Heart left ventricle (tissue), 16 donors: ENCODE data around the gene CD48. TPM values are rescaled to one million over a fixed set of nuclear protein-coding genes. Genes with fewer than 3 reads are reported as not detected.
"Not testable (repeated sequence)": the region's sequence is repeated elsewhere in the genome, so short reads cannot be mapped to it uniquely, and the experiment has no call there.

Source experiments
- ATAC-seq, 4 donors: fragments of 200-7000 bp; cut with Tn5 transposase; one replicate each; pipeline ENCODE4 v1.9.1; 2020 to 2022; ENCODE audit warnings: moderate library complexity in 4 of 4, mild to moderate bottlenecking in 3 of 4, moderate number of reproducible peaks in 1 of 4
- DNase-seq, 5 donors: peaks; one replicate each; pipeline ENCODE4 v3.0.0-alpha.2; 2020
- H3K27ac ChIP-seq, 12 donors: fragments of 200-600 bp; sonication (generic) in 4 of 12; one replicate each; pipeline versions ENCODE4 v1.5.0 to v1.8.0; 2016 to 2022; ENCODE audit warnings: mild to moderate bottlenecking in 2 of 12
- H3K27me3 ChIP-seq, 9 donors: fragments of 200-600 bp; sonication (generic) in 2 of 9; one replicate each; pipeline versions ENCODE4 v1.5.1 to v1.8.0; 2016 to 2022; ENCODE audit warnings: mild to moderate bottlenecking in 3 of 9
- H3K36me3 ChIP-seq, 9 donors: fragments of 200-600 bp; sonication (generic) in 2 of 9; one replicate each; pipeline versions ENCODE4 v1.5.0 to v1.8.0; 2018 to 2022; ENCODE audit warnings: mild to moderate bottlenecking in 2 of 9
- H3K4me1 ChIP-seq, 12 donors: fragments of 200-600 bp; sonication (generic) in 4 of 12; one replicate each; pipeline versions ENCODE4 v1.5.0 to v1.8.0; 2016 to 2022; ENCODE audit warnings: mild to moderate bottlenecking in 3 of 12
- H3K4me3 ChIP-seq, 12 donors: fragments of 200-600 bp; sonication (generic) in 4 of 12; one replicate each; pipeline versions ENCODE4 v1.5.0 to v1.8.0; 2017 to 2022; ENCODE audit warnings: mild to moderate bottlenecking in 9 of 12, moderate library complexity in 4 of 12
- H3K9me3 ChIP-seq, 12 donors: fragments of 200-600 bp; sonication (generic) in 4 of 12; one replicate each; pipeline versions ENCODE4 v1.5.0 to v1.8.0; 2016 to 2022; ENCODE audit warnings: mild to moderate bottlenecking in 1 of 12
- CTCF ChIP-seq, 12 donors: fragments of 200-600 bp; sonication (generic) in 4 of 12; IDR thresholded peaks; one replicate each; pipeline versions ENCODE4 v1.5.0 to v1.8.0; 2018 to 2022; ENCODE audit warnings: antibody characterized with exemption in 12 of 12, mild to moderate bottlenecking in 5 of 12
- POLR2A ChIP-seq, 2 donors: fragments of 450-650 bp; IDR thresholded peaks; one replicate each; pipeline ENCODE4 v1.6.1; 2017; ENCODE audit warnings: antibody characterized with exemption in 2 of 2, mild to moderate bottlenecking in 2 of 2, moderate library complexity in 2 of 2
- WGBS, 4 donors: extraction: QIAGEN DNeasy Blood & Tissue Kit in 2 of 4; methylation state at CpG; one replicate each; pipeline versions ENCODE4 v1.1.5 to v1.1.7; 2013 to 2018; 5-methylcytosine and 5-hydroxymethylcytosine counted together
- intact Hi-C, 10 donors: fragments of 100-400 bp; cut with DNase I; formaldehyde crosslinking; loops; one replicate each; pipeline versions ENCODE4 v1.11.1 to v1.14.2; 2022
- polyA plus RNA-seq, 2 donors: library from polyadenylated mRNA; stranded (reverse); fragments of 200-250 nt; gene quantifications; one replicate each; pipeline ENCODE4 v1.2.3, GENCODE V29; 2013
- total RNA-seq, 9 donors: library from RNA; depleted of rRNA in 2 of 9; stranded (reverse); fragments of >200 nt in 2 of 9; fragmentation: NEBNext Ultra II Directional in 3 of 9; extraction: Animal tissue kit (Norgen Biotek cat#: 25700) in 3 of 9; gene quantifications; one replicate each; pipeline versions ENCODE4 v1.1.0 to v1.2.4, GENCODE V29; 2016 to 2023
- donor health status: ischemic (EF 13 %, LVEDD 7.1; RV severe dilation, severe dysfunction).
- donor health status: healthy with polysubstance abuse.
- donor health status: DM: no; HTN: yes; CAD: no.
- donor health status: DM: no; HTN: no; CAD: no.
- donor health status: ischemic (EF 25% LVEDD 6.9; RV normal size, moderate dysfunction).
- donor health status: ischemic (EF 25% LVEDD 5.7; RV mildly dilated, moderate dysfunction).
- donor health status: healthy.
- donor health status: DM: yes; HTN: yes; CAD: no.
- donor health status: ischemic (EF 35%, LVEDD 5.7; RV mildly dilated, moderate dysfunction).
- donor health status: nonischemic (EF 11% LVEDD 7.7; RV severe dilation, severe dysfunction).
- donor health status: DM: yes; HTN: yes; CAD: no.
- donor health status: PGD.
- donor health status: ischemic (EF 29% LVEDD 5.4; RV normal size, mild dysfunction).
- donor health status: nonischemic (EF 23%, LVEDD 6.1; RV moderate dilation, normal function).

Gene CD48
- total and polyA plus RNA-seq, 11 donors, result 0.49 to 31.6 (median 0.71) TPM

GRCh38 chr1:160713161-160713560 is 1.5 kb upstream of the CD48 start:
- H3K4me3 ChIP-seq, result no peak overlapping the region
- no peaks in the 10 kb centered on the region for H3K9me3 ChIP-seq
- H3K4me1 ChIP-seq, result peaks cover 0 to 45% (median 0%) of the 10 kb centered on the region in 12 donors
- WGBS, 4 donors, result 15 to 37% (median 35%) methylated on average over 1 of the region's 1 CpG
- peaks cover 0 to 11% (median 0%) of the 10 kb centered on the region in 9 donors for H3K27me3 ChIP-seq
- no peak for DNase-seq
- TF ChIP-seq POLR2A (IDR thresholded peaks at IDR 0.05), result no peak
- TF ChIP-seq CTCF (IDR thresholded peaks at IDR 0.05), result no peak
- peak overlapping the region in 1 of 12 donors; percentile 90 for H3K27ac ChIP-seq
- ATAC-seq, result no peak
- intact Hi-C loops, result no loop called here
- no peaks in the 10 kb centered on the region for H3K36me3 ChIP-seq

GRCh38 chr1:160712525-160713080 is 981 bp upstream of the CD48 start:
- Histone ChIP-seq H3K27ac (peak overlapping the region in 1 of 12 donors; percentile 90), H3K27me3 (peaks cover 0 to 11% (median 0%) of the 10 kb centered on the region in 9 donors), H3K4me3 (peak overlapping the region in 1 of 12 donors; percentile 66), H3K4me1 (peaks cover 0 to 46% (median 0%) of the 10 kb centered on the region in 12 donors)
- 58 to 78% (median 70%) methylated on average over 5 of the region's 5 CpGs for WGBS, 4 donors
- ATAC-seq, result peak in 3 of 4 donors; percentile 31 to 74 (median 41)
- H3K9me3 ChIP-seq, intact Hi-C loops, DNase-seq, H3K36me3 ChIP-seq: not testable (repeated sequence)

GRCh38 chr1:160711276-160711601 is 383 bp downstream of the CD48 start:
- intact Hi-C loops, result no loop called here
- Histone ChIP-seq H3K36me3 (no peaks in the 10 kb centered on the region), H3K9me3 (no peaks in the 10 kb centered on the region), H3K4me1 (peaks cover 0 to 60% (median 0%) of the 10 kb centered on the region in 12 donors), H3K4me3 (peak overlapping the region in 5 of 12 donors; percentile 15 to 66 (median 35)), H3K27me3 (peaks cover 0 to 11% (median 0%) of the 10 kb centered on the region in 9 donors), H3K27ac (peak overlapping the region in 1 of 12 donors; percentile 90)
- 65 to 75% (median 70%) methylated on average over 2 of the region's 2 CpGs for WGBS, 4 donors
- DNase-seq (no peak), ATAC-seq (no peak)
- TF ChIP-seq CTCF (IDR thresholded peaks at IDR 0.05) (no peak), POLR2A (IDR thresholded peaks at IDR 0.05) (no peak)

GRCh38 chr1:160710517-160711252 is 937 bp downstream of the CD48 start:
- TF ChIP-seq CTCF (IDR thresholded peaks at IDR 0.05), result no peak
- no peak for TF ChIP-seq POLR2A (IDR thresholded peaks at IDR 0.05)
- ATAC-seq, result no peak
- H3K27ac ChIP-seq, result peak overlapping the region in 1 of 12 donors; percentile 90

More at GRCh38 chr1:160710517-160711252, 937 bp downstream of the CD48 start:
- Histone ChIP-seq H3K9me3 (no peaks in the 10 kb centered on the region), H3K27me3 (peaks cover 0 to 11% (median 0%) of the 10 kb centered on the region in 9 donors), H3K4me3 (peak overlapping the region in 4 of 12 donors; percentile 15 to 66 (median 40)), H3K4me1 (peaks cover 0 to 65% (median 0%) of the 10 kb centered on the region in 12 donors), H3K36me3 (no peaks in the 10 kb centered on the region)
- no peak for DNase-seq
- 73 to 88% (median 83%) methylated on average over 4 of the region's 4 CpGs for WGBS, 4 donors
- intact Hi-C loops, result no loop called here
